SIG-M5 treated with dmso at 0.1 percent for 504 hours (cell line): ENCODE measurements around the gene ELN.
A peak's percentile ranks its signal among the peaks of the same experiment; 100 is the strongest.
"Not testable (repeated sequence)": the region's sequence is repeated elsewhere in the genome, so short reads cannot be mapped to it uniquely, and the experiment has no call there.

Experiments
- DNase-seq: peaks from one replicate; lab custom pipeline; 2025; ENCODE audit not compliant: unreplicated experiment; lab: John Stamatoyannopoulos, UW

Gene ELN

GRCh38 chr7:74027683-74028320 lies at the start of gene ELN:
Gene ELN, plus strand, starts transcription at chr7:74028173. Its CDS starts 15 bp downstream, at chr7:74028188.
- no peak for DNase-seq

GRCh38 chr7:73978661-73979563 lies 49.1 kb upstream of the ELN start:
- DNase-seq: peak; percentile 65

- DNase-seq: not testable (repeated sequence)
Measured at GRCh38 chr7:73979656-73980055, 48.3 kb upstream of the ELN start.

GRCh38 chr7:73980206-73980605 lies 47.8 kb upstream of the ELN start:
- DNase-seq: no peak

GRCh38 chr7:73981933-73982332 lies 46.0 kb upstream of the ELN start:
- DNase-seq: no peak

- DNase-seq: no peak
Measured at GRCh38 chr7:73983437-73984164, 44.4 kb upstream of the ELN start.

GRCh38 chr7:73984481-73985205 lies 43.3 kb upstream of the ELN start:
- DNase-seq: no peak

- no peak for DNase-seq
Measured at GRCh38 chr7:73985737-73986141, 42.2 kb upstream of the ELN start.

- no peak for DNase-seq
Measured at GRCh38 chr7:73986158-73986631, 41.8 kb upstream of the ELN start.

- no peak for DNase-seq
Measured at GRCh38 chr7:73987298-73987697, 40.7 kb upstream of the ELN start.

- DNase-seq: no peak
Measured at GRCh38 chr7:73988197-73988596, 39.8 kb upstream of the ELN start.

GRCh38 chr7:73991522-73992100 lies 36.4 kb upstream of the ELN start:
- no peak for DNase-seq

- no peak for DNase-seq
Measured at GRCh38 chr7:73992101-73992562, 35.8 kb upstream of the ELN start.

GRCh38 chr7:73994023-73994422 lies 34.0 kb upstream of the ELN start:
- DNase-seq: no peak

GRCh38 chr7:73994761-73995160 lies 33.2 kb upstream of the ELN start:
- no peak for DNase-seq

- DNase-seq: no peak
Measured at GRCh38 chr7:73995330-73995729, 32.6 kb upstream of the ELN start.

GRCh38 chr7:73995821-73996511 lies 32.0 kb upstream of the ELN start:
- DNase-seq: no peak

GRCh38 chr7:73997056-73997455 lies 30.9 kb upstream of the ELN start:
- DNase-seq: no peak

- DNase-seq: no peak
Measured at GRCh38 chr7:73999664-74000435, 28.1 kb upstream of the ELN start.
